Activated T-helper 1 cell treated with anti-CD3 and anti-CD28 coated beads, Interleukin-12 subunit alpha, Interleukin-12 subunit beta, Interleukin-2, Interleukin-4 antibody, amounts not matched to agents 30 ng/mL and 10 ng/mL and 1 ng/mL, durations not matched to agents 14 hours and 24 hours and 36 hours (primary cell): Measurements from ENCODE around the gene MOV10L1. TPM values are rescaled to one million over a fixed set of nuclear protein-coding genes. Genes with fewer than 3 reads are reported as not detected.
A peak's percentile ranks its signal among the peaks of the same experiment; 100 is the strongest.

Experiments
- DNase-seq: peaks from one replicate; pipeline ENCODE4 v3.0.0; 2021; ENCODE audit warnings: low spot score
- H3K27ac Mint-ChIP-seq: one replicate; pipeline ENCODE4 v1.8.0; 2021; ENCODE audit warnings: mild to moderate bottlenecking, mixed read lengths
- H3K27me3 Mint-ChIP-seq: one replicate; pipeline ENCODE4 v1.8.0; 2022; ENCODE audit warnings: mild to moderate bottlenecking, moderate library complexity, mixed read lengths; ENCODE audit not compliant: insufficient read depth
- H3K36me3 Mint-ChIP-seq: one replicate; pipeline ENCODE4 v1.8.0; 2021; ENCODE audit warnings: low read depth, mixed read lengths
- H3K4me1 Mint-ChIP-seq: one replicate; pipeline ENCODE4 v1.8.0; 2021; ENCODE audit warnings: low read depth, mixed read lengths
- H3K4me3 Mint-ChIP-seq: one replicate; pipeline ENCODE4 v1.8.0; 2021; ENCODE audit warnings: mild to moderate bottlenecking, moderate library complexity, mixed read lengths
- H3K9me3 Mint-ChIP-seq: one replicate; pipeline ENCODE4 v1.8.0; 2021; ENCODE audit warnings: mixed read lengths
- intact Hi-C: fragments of 100-400 bp; cut with micrococcal nuclease; formaldehyde crosslinking; loops from one replicate; pipeline ENCODE4 v1.15.1; 2024
- total RNA-seq: library from RNA; stranded (reverse); gene quantifications from 2 replicates; pipeline ENCODE4 v1.2.3, GENCODE V29; 2022

Gene MOV10L1
- total RNA-seq, 1 donor from 2014 or later = not detected

DNA sequence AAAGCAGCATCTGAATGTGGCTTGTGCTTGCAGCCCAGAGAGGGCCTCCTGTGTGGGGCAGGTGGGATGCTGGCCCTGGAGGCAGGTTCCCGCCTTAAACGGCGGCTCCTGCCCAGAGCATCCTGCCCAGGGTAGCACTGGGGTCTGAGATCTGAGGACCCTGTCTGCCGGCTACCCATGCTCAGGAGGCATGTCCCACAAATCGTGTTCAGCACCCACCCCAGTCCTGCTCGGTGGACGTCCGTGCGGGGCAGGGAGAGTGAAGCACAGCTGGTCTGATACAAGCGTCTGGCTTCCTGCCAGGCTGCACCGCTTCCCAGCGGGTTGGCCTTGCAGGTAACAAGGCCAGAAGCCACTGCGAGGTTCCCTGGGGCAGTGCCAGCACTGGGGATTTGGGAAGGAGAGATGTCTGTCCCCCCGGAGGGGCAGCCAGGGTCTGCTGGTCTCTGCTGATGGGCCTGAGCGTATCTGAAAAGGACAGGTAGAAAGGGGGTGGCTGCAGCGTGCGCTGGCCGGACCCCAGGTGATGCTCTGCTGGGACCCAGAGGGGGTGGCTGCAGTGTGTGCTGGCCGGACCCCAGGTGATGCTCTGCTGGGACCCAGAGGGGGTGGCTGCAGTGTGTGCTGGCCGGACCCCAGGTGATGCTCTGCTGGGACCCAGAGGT, 99.5 kb downstream of the MOV10L1 start:
- peaks cover 32% of the 10 kb centered on the region for H3K4me1 Mint-ChIP-seq
- no peaks in the 10 kb centered on the region for H3K9me3 Mint-ChIP-seq
- no peaks in the 10 kb centered on the region for H3K27me3 Mint-ChIP-seq
- peak overlapping the region; percentile 87 for H3K4me3 Mint-ChIP-seq
- H3K27ac Mint-ChIP-seq = peak overlapping the region; percentile 74
- H3K36me3 Mint-ChIP-seq = peaks cover 8% of the 10 kb centered on the region
- no peak for DNase-seq
- intact Hi-C loops = no loop called here

GRCh38 chr22:50189849-50190181, 100.0 kb downstream of the MOV10L1 start:
- peaks cover 32% of the 10 kb centered on the region for H3K4me1 Mint-ChIP-seq
- no peak for DNase-seq
- H3K9me3 Mint-ChIP-seq = no peaks in the 10 kb centered on the region
- peak overlapping the region; percentile 90 for H3K27ac Mint-ChIP-seq
- intact Hi-C loops = loop anchor here (1.0 to 5.0 kb wide), 7 partner anchors 10 to 338 kb away; partner anchors contain the start of genes PPP6R2 and ZBED4
- no peaks in the 10 kb centered on the region for H3K27me3 Mint-ChIP-seq
- peaks cover 8% of the 10 kb centered on the region for H3K36me3 Mint-ChIP-seq
- H3K4me3 Mint-ChIP-seq = peak overlapping the region; percentile 87

GRCh38 chr22:50190182-50190940, 100.6 kb downstream of the MOV10L1 start:
- peaks cover 32% of the 10 kb centered on the region for H3K4me1 Mint-ChIP-seq
- peak overlapping the region; percentile 98 for H3K27ac Mint-ChIP-seq
- DNase-seq = peak; percentile 81
- peak overlapping the region; percentile 87 for H3K4me3 Mint-ChIP-seq
- intact Hi-C loops = loop anchor here (1.0 to 5.0 kb wide), 7 partner anchors 10 to 338 kb away; partner anchors contain the start of genes PPP6R2 and ZBED4
- H3K9me3 Mint-ChIP-seq = no peaks in the 10 kb centered on the region
- peaks cover 8% of the 10 kb centered on the region for H3K36me3 Mint-ChIP-seq
- no peaks in the 10 kb centered on the region for H3K27me3 Mint-ChIP-seq

- Mint-ChIP-seq H3K27me3 (no peaks in the 10 kb centered on the region), H3K4me3 (peak overlapping the region; percentile 87), H3K4me1 (peaks cover 32% of the 10 kb centered on the region), H3K9me3 (no peaks in the 10 kb centered on the region), H3K27ac (peak overlapping the region; percentile 98), H3K36me3 (peaks cover 8% of the 10 kb centered on the region)
- intact Hi-C loops = loop anchor here (1.0 to 5.0 kb wide), 7 partner anchors 9 to 339 kb away; partner anchors contain the start of genes PPP6R2 and ZBED4
- peak; percentile 63 for DNase-seq
Observed at GRCh38 chr22:50190941-50191741, 101.3 kb downstream of the MOV10L1 start.

DNA sequence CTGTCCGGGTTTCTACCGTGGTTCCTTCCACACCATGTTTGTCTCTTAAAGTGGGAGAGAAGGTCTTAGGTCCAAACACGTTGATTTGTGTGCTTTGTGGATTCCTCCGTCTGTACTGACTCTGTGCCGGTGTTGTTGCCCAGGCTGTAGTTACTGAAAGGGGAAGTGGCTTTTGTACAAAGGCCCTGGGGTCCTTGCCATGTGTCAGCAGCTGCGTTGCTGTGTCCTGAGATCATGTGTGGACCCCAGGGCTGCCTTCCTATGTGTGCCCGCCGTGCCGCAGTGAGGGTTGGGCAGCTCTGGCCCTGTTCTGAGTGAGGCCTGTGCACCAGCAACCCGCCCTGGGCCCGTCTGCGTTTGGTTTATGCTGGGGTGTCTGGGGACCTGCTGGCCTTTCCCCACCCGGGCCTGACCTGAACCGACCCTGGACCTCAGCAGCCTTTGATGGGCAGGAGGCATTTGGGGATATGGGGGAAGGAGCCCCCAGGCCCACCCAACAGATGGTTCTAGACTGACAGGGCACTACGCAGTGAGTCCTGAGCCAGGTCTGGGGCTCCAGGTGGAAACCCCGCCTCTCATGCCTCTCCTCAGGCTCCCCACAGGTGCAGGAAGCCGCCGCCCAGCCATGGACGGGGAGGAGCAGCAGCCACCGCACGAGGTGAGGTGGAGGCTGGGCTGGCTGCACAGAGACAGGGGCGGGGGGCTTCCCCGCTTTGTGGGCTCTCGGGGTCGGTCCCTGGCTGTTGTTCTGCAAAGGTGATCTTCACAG, 102.8 kb downstream of the MOV10L1 start:
- intact Hi-C loops = loop anchor here (5.0 kb wide), 4 partner anchors 150 to 340 kb away; partner anchors contain the start of genes PPP6R2 and ZBED4
- Mint-ChIP-seq H3K4me1 (peaks cover 32% of the 10 kb centered on the region), H3K9me3 (no peaks in the 10 kb centered on the region), H3K27me3 (no peaks in the 10 kb centered on the region), H3K36me3 (peaks cover 8% of the 10 kb centered on the region), H3K27ac (peak overlapping the region; percentile 98), H3K4me3 (peak overlapping the region; percentile 87)
- DNase-seq = no peak

- H3K9me3 Mint-ChIP-seq = no peaks in the 10 kb centered on the region
- intact Hi-C loops = loop anchor here (5.0 kb wide), 4 partner anchors 149 to 341 kb away; partner anchors contain the start of genes PPP6R2 and ZBED4
- H3K4me3 Mint-ChIP-seq = no peak overlapping the region
- H3K27ac Mint-ChIP-seq = no peak overlapping the region
- peaks cover 10% of the 10 kb centered on the region for H3K36me3 Mint-ChIP-seq
- no peak for DNase-seq
- peaks cover 29% of the 10 kb centered on the region for H3K4me1 Mint-ChIP-seq
- H3K27me3 Mint-ChIP-seq = no peaks in the 10 kb centered on the region
Observed at GRCh38 chr22:50193621-50194020, 103.8 kb downstream of the MOV10L1 start.

GRCh38 chr22:50194037-50194805, 104.4 kb downstream of the MOV10L1 start:
- Mint-ChIP-seq H3K36me3 (peaks cover 10% of the 10 kb centered on the region), H3K4me3 (no peak overlapping the region), H3K27ac (no peak overlapping the region), H3K4me1 (peaks cover 26% of the 10 kb centered on the region), H3K9me3 (no peaks in the 10 kb centered on the region), H3K27me3 (no peaks in the 10 kb centered on the region)
- no peak for DNase-seq
- intact Hi-C loops = loop anchor here (5.0 kb wide), 4 partner anchors 148 to 342 kb away; partner anchors contain the start of genes PPP6R2 and ZBED4

GRCh38 chr22:50196256-50196655, 106.5 kb downstream of the MOV10L1 start:
- Mint-ChIP-seq H3K9me3 (no peaks in the 10 kb centered on the region), H3K4me1 (peaks cover 19% of the 10 kb centered on the region), H3K4me3 (no peak overlapping the region), H3K36me3 (peaks cover 9% of the 10 kb centered on the region), H3K27ac (no peak overlapping the region), H3K27me3 (no peaks in the 10 kb centered on the region)
- intact Hi-C loops = no loop called here
- no peak for DNase-seq

- Mint-ChIP-seq H3K9me3 (no peaks in the 10 kb centered on the region), H3K4me3 (no peak overlapping the region), H3K36me3 (peaks cover 5% of the 10 kb centered on the region), H3K4me1 (peaks cover 14% of the 10 kb centered on the region), H3K27ac (no peak overlapping the region), H3K27me3 (no peaks in the 10 kb centered on the region)
- no peak for DNase-seq
- intact Hi-C loops = no loop called here
Observed at GRCh38 chr22:50197000-50197800, 107.4 kb downstream of the MOV10L1 start.

GRCh38 chr22:50197856-50198623, 108.2 kb downstream of the MOV10L1 start:
- Mint-ChIP-seq H3K4me3 (peak overlapping the region; percentile 54), H3K4me1 (peaks cover 14% of the 10 kb centered on the region), H3K27ac (no peak overlapping the region), H3K36me3 (peaks cover 4% of the 10 kb centered on the region), H3K27me3 (no peaks in the 10 kb centered on the region), H3K9me3 (no peaks in the 10 kb centered on the region)
- DNase-seq = no peak
- intact Hi-C loops = no loop called here
